Brain microvascular endothelial cell (primary cell): ENCODE measurements around the gene TXLNA.

Experiments used
- DNase-seq: peaks from one replicate; pipeline ENCODE4 v3.0.0-alpha.2; 2020
- H3K27ac ChIP-seq: fragments of 250-450 bp; sonication (Bioruptor Pico); 2 replicates; pipeline ENCODE4 v1.5.1; 2020; ENCODE audit warnings: mild to moderate bottlenecking, moderate library complexity
- H3K27me3 ChIP-seq: fragments of 250-450 bp; sonication (Bioruptor Pico); replicated peaks from 2 replicates; pipeline ENCODE4 v1.5.1; 2020; ENCODE audit warnings: mild to moderate bottlenecking
- H3K36me3 ChIP-seq: fragments of 250-450 bp; sonication (Bioruptor Pico); replicated peaks from 2 replicates; pipeline ENCODE4 v1.5.1; 2020; ENCODE audit warnings: mild to moderate bottlenecking
- H3K4me3 ChIP-seq: 2 replicates; pipeline ENCODE4 v1.5.1; 2011; ENCODE audit warnings: low read depth, mild to moderate bottlenecking, control low read depth, low read length, moderate library complexity
- CTCF ChIP-seq: IDR thresholded peaks from 2 replicates; pipeline ENCODE4 v1.5.1; 2011; ENCODE audit warnings: low read depth, mild to moderate bottlenecking, moderate library complexity, low read length, control low read depth, inconsistent platforms; ENCODE audit errors: missing control alignments
- in situ Hi-C: cut with HindIII; loops from 2 replicates; pipeline ENCODE4 v1.10.0; 2017; ENCODE audit warnings: low sequenced_read_pairs, low pct_ligation_motif_present

TXLNA gene

GRCh38 chr1:32221581-32221979, 42.1 kb downstream of the TXLNA start:
- Histone ChIP-seq H3K36me3 (peaks cover 21% of the 10 kb centered on the region), H3K4me3 (peak overlapping the region; percentile 95), H3K27me3 (no peaks in the 10 kb centered on the region), H3K27ac (peak overlapping the region; percentile 93)
- TF ChIP-seq CTCF, result no peak
- no peak for DNase-seq
- in situ Hi-C loops, result no loop called here

GRCh38 chr1:32221980-32222755, 42.7 kb downstream of the TXLNA start, which contains the start of the genes EIF3I and TMEM234:
EIF3I (plus strand) TSS chr1:32222407; CDS start chr1:32222442, 35 bp downstream.
TMEM234 (minus strand) TSS chr1:32222353; CDS start chr1:32222322, 31 bp downstream.
- in situ Hi-C loops, result no loop called here
- H3K27me3 ChIP-seq, result no peaks in the 10 kb centered on the region
- peaks cover 22% of the 10 kb centered on the region for H3K36me3 ChIP-seq
- peak within 1 kb of the TSS; percentile 95 for H3K4me3 ChIP-seq
- H3K27ac ChIP-seq, result peak within 1 kb of the TSS; percentile 93
- peak; percentile 90 for DNase-seq
- TF ChIP-seq CTCF, result no peak

- peak; percentile 28 for TF ChIP-seq CTCF
- in situ Hi-C loops, result no loop called here
- Histone ChIP-seq H3K27ac (no peak overlapping the region), H3K4me3 (no peak overlapping the region), H3K36me3 (peaks cover 35% of the 10 kb centered on the region), H3K27me3 (no peaks in the 10 kb centered on the region)
- DNase-seq, result peak; percentile 33
Measured at GRCh38 chr1:32223683-32224082, 44.2 kb downstream of the TXLNA start.

GRCh38 chr1:32224285-32224684, 44.8 kb downstream of the TXLNA start:
- H3K27me3 ChIP-seq, result no peaks in the 10 kb centered on the region
- H3K36me3 ChIP-seq, result peaks cover 41% of the 10 kb centered on the region
- in situ Hi-C loops, result no loop called here
- no peak overlapping the region for H3K4me3 ChIP-seq
- DNase-seq, result no peak
- TF ChIP-seq CTCF, result no peak
- no peak overlapping the region for H3K27ac ChIP-seq

GRCh38 chr1:32228771-32229170, 49.3 kb downstream of the TXLNA start:
- in situ Hi-C loops, result no loop called here
- DNase-seq, result no peak
- Histone ChIP-seq H3K27ac (no peak overlapping the region), H3K27me3 (no peaks in the 10 kb centered on the region), H3K36me3 (peaks cover 63% of the 10 kb centered on the region), H3K4me3 (no peak overlapping the region)
- TF ChIP-seq CTCF, result no peak
